ES-I3 (cell line): ENCODE results near the gene PAM.

ENCODE experiments used
- H3K36me3 ChIP-seq: 2 replicates; pipeline ENCODE4 v1.6.1; 2013; ENCODE audit warnings: mild to moderate bottlenecking, low read length, control low read depth, moderate library complexity; ENCODE audit not compliant: insufficient read depth
- H3K4me1 ChIP-seq: 2 replicates; pipeline ENCODE4 v1.6.1; 2013; ENCODE audit warnings: mild to moderate bottlenecking, control low read depth, low read length; ENCODE audit not compliant: insufficient read depth
- H3K9ac ChIP-seq: 2 replicates; pipeline ENCODE4 v1.6.1; 2013; ENCODE audit warnings: low read depth, mild to moderate bottlenecking, low read length, moderate library complexity
- H3K9me3 ChIP-seq: 2 replicates; pipeline ENCODE4 v1.6.1; 2013; ENCODE audit warnings: mild to moderate bottlenecking, low read length, moderate library complexity; ENCODE audit not compliant: control insufficient read depth, insufficient read depth

PAM gene

DNA sequence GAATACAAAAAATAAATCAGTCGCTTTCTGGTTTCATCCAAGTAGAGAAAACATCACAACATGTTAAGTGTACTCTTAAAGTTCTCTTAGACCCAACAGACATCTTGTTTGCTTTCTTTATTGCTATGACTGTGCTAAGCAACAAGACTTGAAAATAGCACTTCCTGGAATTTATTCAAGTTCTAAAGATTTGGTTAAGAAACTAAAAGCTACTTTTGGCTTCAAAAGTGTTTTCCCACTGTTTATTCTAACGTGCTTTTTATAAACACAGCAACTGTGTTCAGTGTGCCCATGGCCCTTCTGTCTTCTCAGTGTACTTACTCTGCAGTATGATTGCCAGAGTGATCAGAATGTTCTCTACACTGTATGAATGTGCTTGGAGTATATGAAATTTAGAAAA lies 255.1 kb downstream of the PAM start:
- Histone ChIP-seq H3K4me1 (no peaks in the 10 kb centered on the region), H3K36me3 (no peaks in the 10 kb centered on the region), H3K9me3 (no peaks in the 10 kb centered on the region), H3K9ac (no peak overlapping the region)

DNA sequence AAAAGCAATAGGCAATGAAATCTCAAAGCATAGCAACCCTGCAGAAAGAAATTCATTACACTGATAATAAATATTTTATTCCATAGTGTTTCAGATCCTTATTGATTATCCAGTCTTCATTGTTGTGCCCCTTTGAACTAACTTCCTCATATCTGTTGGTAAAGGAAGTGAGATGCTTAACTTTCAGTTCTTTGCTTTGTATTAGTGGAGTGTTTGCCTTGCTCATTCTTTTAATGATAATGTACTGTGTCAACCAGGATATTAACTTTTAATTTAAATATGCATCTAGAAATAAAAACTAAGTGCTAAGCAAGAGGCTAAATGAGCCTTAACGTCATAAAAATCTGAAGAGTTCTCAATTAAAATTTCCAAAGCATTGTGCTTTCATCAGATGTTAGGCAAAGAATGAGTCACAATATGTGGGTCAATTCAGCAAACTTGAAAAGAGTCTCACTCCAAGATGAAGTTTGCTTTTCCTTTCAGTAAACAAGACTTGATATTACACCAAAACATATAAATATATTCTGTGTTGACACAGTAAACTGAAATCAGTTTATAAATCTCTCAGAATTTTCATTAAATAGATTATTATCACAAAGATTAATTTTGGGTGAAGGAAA lies 258.9 kb downstream of the PAM start:
- H3K4me1 ChIP-seq, result no peaks in the 10 kb centered on the region
- H3K9ac ChIP-seq, result no peak overlapping the region
- no peaks in the 10 kb centered on the region for H3K36me3 ChIP-seq
- no peaks in the 10 kb centered on the region for H3K9me3 ChIP-seq

DNA sequence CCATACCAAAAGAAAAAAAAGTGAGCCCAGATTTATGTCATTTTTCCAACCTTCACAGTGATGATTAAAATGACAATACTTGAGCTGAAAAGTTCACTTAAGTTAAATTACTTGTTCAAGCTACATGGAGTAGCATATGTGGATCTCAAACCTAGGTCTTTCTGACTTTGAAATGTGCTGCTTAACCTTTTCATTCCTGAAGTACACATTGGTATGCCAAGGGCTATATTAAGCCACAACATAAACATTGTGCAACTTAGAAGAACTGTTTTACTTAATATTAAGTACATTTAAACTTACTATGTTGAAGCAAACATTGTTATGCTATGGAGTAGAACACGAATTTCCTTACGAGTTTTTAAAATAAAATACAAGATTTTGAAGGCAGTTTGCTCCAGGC lies 259.9 kb downstream of the PAM start:
- H3K36me3 ChIP-seq, result no peaks in the 10 kb centered on the region
- no peaks in the 10 kb centered on the region for H3K4me1 ChIP-seq
- no peaks in the 10 kb centered on the region for H3K9me3 ChIP-seq
- no peak overlapping the region for H3K9ac ChIP-seq

DNA sequence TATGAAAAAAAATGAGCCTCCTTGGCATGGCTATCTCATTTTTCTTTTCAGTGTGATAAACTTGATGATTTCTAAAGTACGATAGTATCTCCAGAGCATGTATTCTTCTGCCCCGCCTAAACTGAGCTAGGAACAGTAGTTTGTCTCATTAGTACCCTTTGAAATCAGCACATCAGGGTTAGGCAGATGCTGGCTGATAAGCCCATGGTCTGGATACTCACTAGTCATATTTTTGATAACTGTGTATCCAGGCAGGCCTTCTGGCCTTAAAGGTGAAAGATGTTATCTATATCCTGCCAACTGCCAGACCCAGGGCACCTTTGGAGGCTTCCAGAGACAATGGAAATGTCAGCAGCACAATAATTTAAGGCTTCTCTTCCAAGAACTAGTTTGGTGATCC lies 261.1 kb downstream of the PAM start:
- Histone ChIP-seq H3K36me3 (no peaks in the 10 kb centered on the region; the same call in 1 of the 2 replicates), H3K9me3 (no peaks in the 10 kb centered on the region), H3K9ac (no peak overlapping the region), H3K4me1 (no peaks in the 10 kb centered on the region)

- Histone ChIP-seq H3K9me3 (no peaks in the 10 kb centered on the region), H3K4me1 (no peaks in the 10 kb centered on the region), H3K9ac (no peak overlapping the region), H3K36me3 (no peaks in the 10 kb centered on the region; the same call in 1 of the 2 replicates)
Observed at GRCh38 chr5:103019804-103020203, 264.7 kb downstream of the PAM start.

- Histone ChIP-seq H3K4me1 (no peaks in the 10 kb centered on the region), H3K9ac (no peak overlapping the region), H3K9me3 (no peaks in the 10 kb centered on the region), H3K36me3 (peaks cover 3% of the 10 kb centered on the region; the same call in 1 of the 2 replicates)
Observed at GRCh38 chr5:103021314-103021713, 266.2 kb downstream of the PAM start.

DNA sequence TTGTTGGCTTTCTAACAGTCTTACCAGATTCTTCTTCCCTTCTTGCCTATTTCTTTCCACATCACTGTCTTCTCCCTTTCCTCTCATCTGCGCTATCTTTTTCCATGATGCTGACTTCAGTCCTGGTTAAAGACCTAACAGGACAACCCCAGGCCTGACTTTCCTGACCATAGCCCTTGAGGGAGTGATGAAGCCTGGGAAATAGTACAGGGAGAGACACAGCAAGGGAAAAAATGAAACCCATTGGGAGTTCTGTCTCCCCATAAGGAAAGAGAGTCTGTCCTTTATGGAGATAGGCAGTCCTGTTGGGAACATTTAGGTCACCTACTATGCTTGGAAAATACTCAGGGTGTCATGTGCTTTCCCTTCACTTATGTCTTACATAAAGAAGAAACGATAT lies 272.2 kb downstream of the PAM start:
- 0 out of 2 replicates have a peak, but pooled peaks cover 3% of the 10 kb centered on the region for H3K36me3 ChIP-seq
- no peak overlapping the region for H3K9ac ChIP-seq
- H3K4me1 ChIP-seq, result no peaks in the 10 kb centered on the region
- H3K9me3 ChIP-seq, result no peaks in the 10 kb centered on the region

- H3K36me3 ChIP-seq, result no peaks in the 10 kb centered on the region
- H3K9ac ChIP-seq, result no peak overlapping the region
- H3K9me3 ChIP-seq, result no peaks in the 10 kb centered on the region
- no peaks in the 10 kb centered on the region for H3K4me1 ChIP-seq
Observed at GRCh38 chr5:103031607-103032006, 276.5 kb downstream of the PAM start.

DNA sequence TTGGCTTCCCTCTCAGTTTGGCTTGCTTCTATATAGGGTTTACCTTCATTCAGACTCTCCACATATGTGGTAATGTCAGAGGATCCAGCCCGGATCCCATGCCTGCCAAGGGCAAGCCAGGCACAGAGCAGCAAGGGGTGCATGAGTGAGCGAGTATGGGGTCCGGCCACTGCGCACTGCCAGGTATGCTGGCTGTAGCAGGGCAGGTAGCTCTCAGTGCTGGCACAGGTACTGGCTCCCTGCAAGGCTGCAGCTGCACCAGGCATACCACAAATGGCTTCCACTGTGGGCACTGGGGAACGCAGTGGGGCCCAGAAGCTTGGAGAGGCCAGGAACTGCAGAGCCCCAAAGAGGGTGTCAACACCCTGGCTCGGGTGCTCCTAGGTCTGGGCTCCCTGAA lies 278.6 kb downstream of the PAM start:
- Histone ChIP-seq H3K36me3 (no peaks in the 10 kb centered on the region), H3K9me3 (no peaks in the 10 kb centered on the region), H3K4me1 (no peaks in the 10 kb centered on the region), H3K9ac (no peak overlapping the region)

- no peaks in the 10 kb centered on the region for H3K36me3 ChIP-seq
- H3K9me3 ChIP-seq, result no peaks in the 10 kb centered on the region
- no peak overlapping the region for H3K9ac ChIP-seq
- no peaks in the 10 kb centered on the region for H3K4me1 ChIP-seq
Observed at GRCh38 chr5:103034662-103035392, 279.7 kb downstream of the PAM start.

GRCh38 chr5:103035701-103036100 lies 280.6 kb downstream of the PAM start:
- Histone ChIP-seq H3K9me3 (no peaks in the 10 kb centered on the region), H3K9ac (no peak overlapping the region), H3K36me3 (no peaks in the 10 kb centered on the region), H3K4me1 (no peaks in the 10 kb centered on the region)

DNA sequence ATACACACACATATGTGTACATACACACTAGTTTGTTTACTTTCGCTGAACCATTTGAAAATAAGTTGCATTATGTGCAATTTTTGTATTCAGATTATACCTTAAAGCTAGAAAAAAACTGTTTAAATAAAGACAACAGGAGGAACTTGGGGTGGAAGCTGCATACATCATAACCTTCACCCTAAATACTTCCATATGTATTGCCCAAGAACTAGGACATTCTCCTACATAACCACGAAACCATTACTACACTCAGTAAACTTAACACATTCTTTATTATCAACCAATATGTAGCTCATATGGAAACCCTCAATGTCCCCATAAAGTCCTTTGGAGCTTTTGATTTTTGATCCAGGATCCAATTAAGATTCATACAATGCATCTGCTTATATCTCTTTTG lies 281.5 kb downstream of the PAM start:
- H3K9me3 ChIP-seq, result no peaks in the 10 kb centered on the region
- H3K4me1 ChIP-seq, result no peaks in the 10 kb centered on the region
- no peaks in the 10 kb centered on the region for H3K36me3 ChIP-seq

DNA sequence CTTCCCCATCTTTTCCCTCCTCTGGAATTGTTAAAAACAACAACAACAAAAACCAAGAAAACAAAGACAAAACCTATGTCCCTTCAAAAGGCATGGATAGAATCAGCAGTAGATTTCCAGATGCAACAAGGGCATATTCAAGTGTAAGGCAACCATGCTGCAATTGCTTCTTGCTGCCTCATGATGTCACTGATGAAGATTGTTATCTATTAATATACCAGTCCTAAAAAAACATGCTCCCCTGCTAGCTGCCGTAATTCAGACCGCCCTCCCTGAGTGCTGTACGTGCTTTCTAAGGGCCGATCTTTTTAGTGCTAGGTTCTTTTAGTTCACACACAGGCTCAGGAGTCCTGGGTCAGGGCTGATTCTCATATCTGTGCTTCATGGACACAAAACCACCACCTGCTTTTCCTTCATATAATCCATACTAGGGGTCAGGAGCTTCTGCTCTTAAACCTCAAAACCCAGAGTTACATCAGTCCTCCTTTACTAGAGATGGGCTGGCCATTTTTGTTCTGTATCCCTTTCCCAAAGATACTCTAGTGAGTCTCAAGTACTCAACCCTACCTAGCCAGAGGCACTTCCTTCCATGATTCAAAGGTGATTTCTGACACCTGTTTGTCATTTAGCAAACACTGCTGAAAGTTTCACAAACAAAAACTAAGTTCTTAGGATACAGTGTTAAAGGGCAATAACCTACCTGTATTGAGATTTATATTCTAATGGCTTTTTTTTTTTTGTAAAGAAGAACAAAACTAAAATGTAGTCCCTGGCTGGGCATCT lies 282.8 kb downstream of the PAM start:
- H3K4me1 ChIP-seq, result no peaks in the 10 kb centered on the region
- no peak overlapping the region for H3K9ac ChIP-seq
- H3K36me3 ChIP-seq, result no peaks in the 10 kb centered on the region
- H3K9me3 ChIP-seq, result no peaks in the 10 kb centered on the region

More for the DNA sequence above, 281.5 kb downstream of the PAM start:
- H3K9ac ChIP-seq, result no peak overlapping the region

DNA sequence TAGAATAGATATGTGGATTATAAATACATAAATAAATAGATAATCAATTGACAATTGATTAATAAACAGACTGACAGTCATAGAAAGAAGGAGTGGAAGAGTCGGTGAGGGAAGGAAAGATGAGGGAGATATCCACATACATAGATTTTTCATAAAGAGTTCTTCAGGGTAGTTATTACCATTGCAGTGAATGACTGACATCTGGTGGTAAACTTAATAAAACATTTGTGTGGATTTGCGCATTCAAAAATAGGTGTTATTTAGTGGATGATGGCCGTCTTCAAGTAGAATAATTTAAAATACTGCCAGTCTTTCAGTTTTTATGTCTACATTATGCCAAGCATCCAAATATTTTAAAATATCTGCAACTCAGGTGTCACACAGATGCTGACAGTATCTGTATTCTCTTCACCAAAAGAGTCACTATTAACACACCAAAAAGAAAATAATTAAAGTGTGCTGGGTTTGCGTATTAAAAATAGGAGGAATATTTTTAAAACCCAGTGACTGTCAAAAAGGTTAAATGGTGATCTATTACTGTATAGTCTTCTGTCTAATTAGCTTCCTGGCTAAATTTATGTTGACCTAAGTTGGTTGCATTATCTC lies 286.1 kb downstream of the PAM start:
- Histone ChIP-seq H3K9ac (no peak overlapping the region), H3K9me3 (no peaks in the 10 kb centered on the region), H3K4me1 (no peaks in the 10 kb centered on the region), H3K36me3 (no peaks in the 10 kb centered on the region)
